Peyer's patch (tissue), 4 donors: ENCODE results near the gene PLEKHG1.

Experiments
- POLR2A ChIP-seq, 2 donors: fragments of 450-650 bp; IDR thresholded peaks; one replicate each; pipeline ENCODE4 v1.5.1; 2017; ENCODE audit warnings: antibody characterized with exemption in 2 of 2, mild to moderate bottlenecking in 2 of 2, moderate library complexity in 2 of 2
- TF ChIP-seq, protein P1 (sequence below), 6 experiments: fragments of 450-650 bp in 4 of 6; fragments of 200-600 bp in 2 of 6; sonication (generic) in 1 of 6; IDR thresholded peaks; one replicate each; pipeline ENCODE4 v1.5.1; 2017 to 2019; ENCODE audit warnings: antibody characterized with exemption in 6 of 6, mild to moderate bottlenecking in 3 of 6, moderate library complexity in 1 of 6

DNA sequence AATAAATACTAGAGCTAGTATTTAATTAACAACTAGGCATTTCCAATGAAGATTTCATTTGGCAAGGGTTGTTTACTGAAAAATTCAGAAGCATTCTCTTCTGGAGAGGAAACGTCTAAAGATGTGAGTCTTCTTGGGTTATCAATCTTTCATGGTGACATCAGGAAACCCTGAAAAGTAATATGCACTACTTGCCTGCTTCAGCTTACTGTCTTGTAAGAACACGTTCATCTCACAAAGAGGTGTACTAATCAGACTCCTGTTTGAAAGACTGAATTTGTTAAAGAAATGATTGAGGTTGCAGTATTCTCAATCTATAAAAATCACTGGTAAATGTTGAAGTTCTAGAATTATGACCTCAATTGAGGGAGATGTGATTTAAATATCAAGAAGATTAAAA, 16.9 kb downstream of the PLEKHG1 start:
- no peak for TF ChIP-seq POLR2A (IDR thresholded peaks at IDR 0.05)
- TF ChIP-seq, protein P1, sequence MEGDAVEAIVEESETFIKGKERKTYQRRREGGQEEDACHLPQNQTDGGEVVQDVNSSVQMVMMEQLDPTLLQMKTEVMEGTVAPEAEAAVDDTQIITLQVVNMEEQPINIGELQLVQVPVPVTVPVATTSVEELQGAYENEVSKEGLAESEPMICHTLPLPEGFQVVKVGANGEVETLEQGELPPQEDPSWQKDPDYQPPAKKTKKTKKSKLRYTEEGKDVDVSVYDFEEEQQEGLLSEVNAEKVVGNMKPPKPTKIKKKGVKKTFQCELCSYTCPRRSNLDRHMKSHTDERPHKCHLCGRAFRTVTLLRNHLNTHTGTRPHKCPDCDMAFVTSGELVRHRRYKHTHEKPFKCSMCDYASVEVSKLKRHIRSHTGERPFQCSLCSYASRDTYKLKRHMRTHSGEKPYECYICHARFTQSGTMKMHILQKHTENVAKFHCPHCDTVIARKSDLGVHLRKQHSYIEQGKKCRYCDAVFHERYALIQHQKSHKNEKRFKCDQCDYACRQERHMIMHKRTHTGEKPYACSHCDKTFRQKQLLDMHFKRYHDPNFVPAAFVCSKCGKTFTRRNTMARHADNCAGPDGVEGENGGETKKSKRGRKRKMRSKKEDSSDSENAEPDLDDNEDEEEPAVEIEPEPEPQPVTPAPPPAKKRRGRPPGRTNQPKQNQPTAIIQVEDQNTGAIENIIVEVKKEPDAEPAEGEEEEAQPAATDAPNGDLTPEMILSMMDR (IDR thresholded peaks at IDR 0.05) = no peak
